SK-N-MC (cell line): Measurements from ENCODE around the gene MORN5.

Experiments used
- DNase-seq: peaks from one replicate; pipeline ENCODE4 v3.0.0-alpha.2; 2011; ENCODE audit warnings: low read depth, low spot score
- H3K27ac ChIP-seq: fragments of 200-600 bp; sonication (generic); 2 replicates; pipeline ENCODE4 v1.5.1; 2016; ENCODE audit warnings: mixed run types
- H3K36me3 ChIP-seq: fragments of 200-600 bp; sonication (generic); 2 replicates; pipeline ENCODE4 v1.6.1; 2017; ENCODE audit warnings: antibody characterized with exemption, low read length, mixed read lengths; ENCODE audit not compliant: insufficient read depth
- H3K4me3 ChIP-seq: fragments of 200-600 bp; sonication (generic); 2 replicates; pipeline ENCODE4 v1.5.1; 2016
- H3K9ac ChIP-seq: fragments of 200-600 bp; sonication (generic); 2 replicates; pipeline ENCODE4 v1.8.0; 2017; ENCODE audit warnings: mixed run types, mixed read lengths; ENCODE audit not compliant: insufficient read length
- H3K9me3 ChIP-seq: fragments of 200-600 bp; sonication (generic); 2 replicates; pipeline ENCODE4 v1.6.1; 2017; ENCODE audit warnings: low read depth, mild to moderate bottlenecking, antibody characterized with exemption, low read length, moderate library complexity, mixed read lengths
- EZH2 ChIP-seq: fragments of 200-600 bp; sonication (generic); IDR thresholded peaks from one replicate; pipeline ENCODE4 v1.6.1; 2017; ENCODE audit warnings: antibody characterized with exemption
- FOXP2 ChIP-seq: optimal IDR thresholded peaks from 2 replicates; pipeline ENCODE3; 2011; ENCODE audit warnings: mild to moderate bottlenecking, moderate library complexity; ENCODE audit not compliant: insufficient read depth; ENCODE audit errors: extremely low read length, control extremely low read depth
- POLR2AphosphoS5 ChIP-seq: IDR thresholded peaks from 2 replicates; pipeline ENCODE4 v1.6.1; 2012; ENCODE audit warnings: mild to moderate bottlenecking, low read depth, low read length, borderline replicate concordance

Gene MORN5

GRCh38 chr9:122197426-122197825 lies 37.7 kb downstream of the MORN5 start:
- Histone ChIP-seq H3K9me3 (no peaks in the 10 kb centered on the region), H3K9ac (no peak overlapping the region), H3K36me3 (no peaks in the 10 kb centered on the region), H3K27ac (no peak overlapping the region), H3K4me3 (no peak overlapping the region)
- DNase-seq: no peak
- TF ChIP-seq FOXP2 (no peak), EZH2 (no peak), POLR2AphosphoS5 (no peak)

- TF ChIP-seq EZH2 (no peak), POLR2AphosphoS5 (no peak), FOXP2 (no peak)
- H3K27ac ChIP-seq: no peak overlapping the region
- H3K4me3 ChIP-seq: no peak overlapping the region
- H3K36me3 ChIP-seq: no peaks in the 10 kb centered on the region
- no peak for DNase-seq
- H3K9ac ChIP-seq: no peak overlapping the region
- no peaks in the 10 kb centered on the region for H3K9me3 ChIP-seq
Observed at GRCh38 chr9:122197882-122198281, 38.2 kb downstream of the MORN5 start.

GRCh38 chr9:122200960-122201595 lies 41.4 kb downstream of the MORN5 start:
- DNase-seq: no peak
- TF ChIP-seq FOXP2: no peak
- TF ChIP-seq POLR2AphosphoS5: no peak
- TF ChIP-seq EZH2: no peak
- Histone ChIP-seq H3K4me3 (no peak overlapping the region), H3K36me3 (no peaks in the 10 kb centered on the region), H3K27ac (no peak overlapping the region), H3K9ac (no peak overlapping the region), H3K9me3 (no peaks in the 10 kb centered on the region)

- Histone ChIP-seq H3K9me3 (no peaks in the 10 kb centered on the region), H3K36me3 (no peaks in the 10 kb centered on the region), H3K9ac (no peak overlapping the region), H3K27ac (no peak overlapping the region), H3K4me3 (no peak overlapping the region)
- TF ChIP-seq POLR2AphosphoS5 (no peak), FOXP2 (no peak), EZH2 (no peak)
- no peak for DNase-seq
Observed at GRCh38 chr9:122201641-122202040, 41.9 kb downstream of the MORN5 start.

GRCh38 chr9:122202111-122202510 lies 42.4 kb downstream of the MORN5 start:
- no peak for TF ChIP-seq FOXP2
- TF ChIP-seq EZH2: no peak
- TF ChIP-seq POLR2AphosphoS5: no peak
- DNase-seq: no peak
- no peak overlapping the region for H3K9ac ChIP-seq

GRCh38 chr9:122204055-122204454 lies 44.3 kb downstream of the MORN5 start:
- no peak for DNase-seq
- Histone ChIP-seq H3K9ac (no peak overlapping the region), H3K27ac (no peak overlapping the region), H3K36me3 (no peaks in the 10 kb centered on the region), H3K9me3 (no peaks in the 10 kb centered on the region), H3K4me3 (no peak overlapping the region)
- TF ChIP-seq FOXP2: no peak
- TF ChIP-seq POLR2AphosphoS5: no peak
- no peak for TF ChIP-seq EZH2

More at GRCh38 chr9:122202111-122202510, 42.4 kb downstream of the MORN5 start:
- H3K4me3 ChIP-seq: no peak overlapping the region
- H3K9me3 ChIP-seq: no peaks in the 10 kb centered on the region
- H3K36me3 ChIP-seq: no peaks in the 10 kb centered on the region
- no peak overlapping the region for H3K27ac ChIP-seq

GRCh38 chr9:122204491-122204890 lies 44.8 kb downstream of the MORN5 start:
- Histone ChIP-seq H3K27ac (no peak overlapping the region), H3K4me3 (no peak overlapping the region), H3K9me3 (no peaks in the 10 kb centered on the region), H3K36me3 (no peaks in the 10 kb centered on the region), H3K9ac (no peak overlapping the region)
- TF ChIP-seq EZH2 (no peak), POLR2AphosphoS5 (no peak), FOXP2 (no peak)
- no peak for DNase-seq

- Histone ChIP-seq H3K9me3 (no peaks in the 10 kb centered on the region), H3K4me3 (no peak overlapping the region), H3K36me3 (no peaks in the 10 kb centered on the region), H3K9ac (no peak overlapping the region), H3K27ac (no peak overlapping the region)
- DNase-seq: no peak
- no peak for TF ChIP-seq POLR2AphosphoS5
- no peak for TF ChIP-seq FOXP2
- TF ChIP-seq EZH2: no peak
Observed at GRCh38 chr9:122205176-122205575, 45.5 kb downstream of the MORN5 start.

GRCh38 chr9:122206118-122207046 lies 46.7 kb downstream of the MORN5 start:
- no peaks in the 10 kb centered on the region for H3K9me3 ChIP-seq

More at GRCh38 chr9:122206118-122207046, 46.7 kb downstream of the MORN5 start:
- no peak for DNase-seq
- Histone ChIP-seq H3K36me3 (no peaks in the 10 kb centered on the region), H3K4me3 (no peak overlapping the region), H3K9ac (no peak overlapping the region), H3K27ac (no peak overlapping the region)
- TF ChIP-seq EZH2: no peak
- TF ChIP-seq POLR2AphosphoS5: no peak
- TF ChIP-seq FOXP2: no peak
